Measurements from ENCODE around the gene CNTN4. TPM values are rescaled to one million over a fixed set of nuclear protein-coding genes. Genes with fewer than 3 reads are reported as not detected.

Gene CNTN4
- total RNA-seq, 6 experiments from 2014 or later, result 1.5 to 3.9 (median 1.7) TPM

DNA sequence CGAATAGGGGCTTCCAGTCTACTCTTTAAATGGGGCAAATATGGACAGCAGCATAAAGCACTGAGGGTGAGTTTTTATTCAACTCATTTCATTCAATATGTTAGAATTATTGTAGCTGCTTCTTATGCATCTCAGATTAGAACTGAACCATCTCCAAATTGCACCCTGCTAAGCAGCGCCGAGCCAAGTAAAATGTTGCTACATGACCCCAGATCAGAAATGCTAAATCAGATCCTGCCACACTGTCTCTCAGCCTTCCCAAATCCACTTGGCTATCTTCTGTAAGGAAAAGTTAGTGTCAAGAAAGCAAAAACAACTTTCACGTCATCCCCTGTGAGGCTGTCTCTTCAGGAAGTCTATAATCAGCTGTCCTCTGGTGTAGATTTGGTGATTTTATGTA lies 293.2 kb downstream of the CNTN4 start:
- Histone ChIP-seq H3K27me3 (no peaks in the 10 kb centered on the region), H3K4me3 (no peak overlapping the region), H3K4me1 (no peaks in the 10 kb centered on the region), H3K9me3 (no peaks in the 10 kb centered on the region), H3K36me3 (no peaks in the 10 kb centered on the region), H3K27ac (no peak overlapping the region)
- TF ChIP-seq POLR2A (IDR thresholded peaks at IDR 0.05), result no peak
- TF ChIP-seq, protein P1, sequence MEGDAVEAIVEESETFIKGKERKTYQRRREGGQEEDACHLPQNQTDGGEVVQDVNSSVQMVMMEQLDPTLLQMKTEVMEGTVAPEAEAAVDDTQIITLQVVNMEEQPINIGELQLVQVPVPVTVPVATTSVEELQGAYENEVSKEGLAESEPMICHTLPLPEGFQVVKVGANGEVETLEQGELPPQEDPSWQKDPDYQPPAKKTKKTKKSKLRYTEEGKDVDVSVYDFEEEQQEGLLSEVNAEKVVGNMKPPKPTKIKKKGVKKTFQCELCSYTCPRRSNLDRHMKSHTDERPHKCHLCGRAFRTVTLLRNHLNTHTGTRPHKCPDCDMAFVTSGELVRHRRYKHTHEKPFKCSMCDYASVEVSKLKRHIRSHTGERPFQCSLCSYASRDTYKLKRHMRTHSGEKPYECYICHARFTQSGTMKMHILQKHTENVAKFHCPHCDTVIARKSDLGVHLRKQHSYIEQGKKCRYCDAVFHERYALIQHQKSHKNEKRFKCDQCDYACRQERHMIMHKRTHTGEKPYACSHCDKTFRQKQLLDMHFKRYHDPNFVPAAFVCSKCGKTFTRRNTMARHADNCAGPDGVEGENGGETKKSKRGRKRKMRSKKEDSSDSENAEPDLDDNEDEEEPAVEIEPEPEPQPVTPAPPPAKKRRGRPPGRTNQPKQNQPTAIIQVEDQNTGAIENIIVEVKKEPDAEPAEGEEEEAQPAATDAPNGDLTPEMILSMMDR (IDR thresholded peaks at IDR 0.05), result no peak
- WGBS (ENCODE audit: insufficient coverage, low coverage, low lambda C conversion rate, missing lambda C conversion rate), result 40% methylated on average over 4 of the region's 4 CpGs
- intact Hi-C loops (cut with DNase I), result no loop called here
- no peak for ATAC-seq
- DNase-seq, result no peak

DNA sequence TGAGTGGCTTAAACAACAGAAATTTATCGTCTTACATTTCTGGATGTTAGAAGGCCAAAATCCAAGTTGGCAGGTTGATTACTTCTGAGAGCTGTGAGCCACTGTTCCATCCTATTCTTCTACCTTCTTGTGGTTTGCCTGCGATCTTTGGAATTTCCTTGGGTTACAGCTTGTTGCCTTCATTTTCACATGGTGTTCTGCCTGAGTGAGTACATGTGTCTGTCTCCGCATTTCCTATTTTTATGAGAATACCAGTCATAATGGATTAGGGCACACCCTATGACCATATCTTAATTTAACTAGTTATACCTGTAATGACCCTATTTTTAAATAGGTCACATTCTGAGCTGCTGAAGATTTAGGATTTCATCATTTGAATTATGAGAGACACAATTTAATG lies 294.3 kb downstream of the CNTN4 start:
- H3K27ac ChIP-seq, result no peak overlapping the region
- H3K27me3 ChIP-seq, result no peaks in the 10 kb centered on the region
- ATAC-seq, result no peak
- intact Hi-C loops (cut with DNase I), result no loop called here
- H3K4me1 ChIP-seq, result no peaks in the 10 kb centered on the region
- WGBS (ENCODE audit: insufficient coverage, low coverage, low lambda C conversion rate, missing lambda C conversion rate), result 49% methylated on average over 3 of the region's 3 CpGs
- no peaks in the 10 kb centered on the region for H3K9me3 ChIP-seq
- TF ChIP-seq, protein P1 (IDR thresholded peaks at IDR 0.05), result no peak
- TF ChIP-seq POLR2A (IDR thresholded peaks at IDR 0.05), result no peak
- no peaks in the 10 kb centered on the region for H3K36me3 ChIP-seq
- DNase-seq, result no peak
- no peak overlapping the region for H3K4me3 ChIP-seq

DNA sequence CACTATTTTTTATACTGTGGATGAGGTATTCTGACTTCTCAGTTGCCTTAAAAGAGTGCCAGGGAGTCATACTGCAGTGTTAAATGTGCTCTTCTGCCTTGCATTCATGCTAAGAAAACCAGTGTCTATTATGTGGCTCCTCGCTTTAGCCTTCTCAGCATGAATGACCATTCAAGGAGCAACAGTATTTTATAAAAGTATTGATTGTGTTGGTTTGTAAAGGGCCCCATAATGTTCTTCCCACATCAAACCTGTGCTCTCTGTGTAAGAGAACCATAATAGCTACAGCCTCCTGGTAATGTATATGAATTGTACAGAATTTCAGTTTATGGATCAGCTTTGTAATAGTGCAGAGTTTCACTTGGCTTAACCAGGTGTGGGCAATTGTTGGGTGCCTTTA lies 316.4 kb downstream of the CNTN4 start:
- ATAC-seq (no peak), DNase-seq (no peak)
- Histone ChIP-seq H3K4me3 (no peak overlapping the region), H3K27ac (no peak overlapping the region), H3K36me3 (no peaks in the 10 kb centered on the region), H3K27me3 (no peaks in the 10 kb centered on the region), H3K9me3 (no peaks in the 10 kb centered on the region), H3K4me1 (no peaks in the 10 kb centered on the region)
- TF ChIP-seq POLR2A (IDR thresholded peaks at IDR 0.05), result no peak
- TF ChIP-seq, protein P1 (IDR thresholded peaks at IDR 0.05), result no peak
- intact Hi-C loops (cut with DNase I), result no loop called here
- WGBS (ENCODE audit: insufficient coverage, low coverage, low lambda C conversion rate, missing lambda C conversion rate), result 63% methylated on average over 1 of the region's 1 CpG

DNA sequence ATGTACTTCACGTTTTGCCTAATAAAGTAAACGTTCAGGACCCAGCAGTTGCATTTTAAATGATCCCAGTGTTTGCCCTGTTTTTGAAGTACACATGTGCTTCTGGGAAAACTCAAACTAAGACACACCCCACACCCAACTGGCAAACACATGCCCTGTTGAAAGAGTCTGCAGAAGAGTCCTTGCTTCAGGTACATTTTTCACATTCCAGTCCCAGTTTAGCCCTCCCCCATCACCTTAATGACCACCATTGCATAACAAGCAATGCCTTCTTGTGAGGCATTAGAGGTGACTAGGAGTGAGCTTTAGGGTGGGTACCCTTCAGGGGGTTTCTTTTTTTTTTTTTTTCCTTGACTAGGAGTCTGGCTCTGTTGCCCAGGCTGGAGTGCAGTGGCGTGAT lies 322.3 kb downstream of the CNTN4 start:
- ATAC-seq, result no peak
- DNase-seq, result no peak
- Histone ChIP-seq H3K27me3 (no peaks in the 10 kb centered on the region), H3K4me3 (no peak overlapping the region), H3K36me3 (no peaks in the 10 kb centered on the region), H3K27ac (no peak overlapping the region), H3K4me1 (no peaks in the 10 kb centered on the region), H3K9me3 (no peaks in the 10 kb centered on the region)
- TF ChIP-seq, protein P1 (IDR thresholded peaks at IDR 0.05), result no peak
- TF ChIP-seq POLR2A (IDR thresholded peaks at IDR 0.05), result no peak
- WGBS (ENCODE audit: insufficient coverage, low coverage, low lambda C conversion rate, missing lambda C conversion rate), result 48% methylated on average over 3 of the region's 3 CpGs
- intact Hi-C loops (cut with DNase I), result no loop called here

DNA sequence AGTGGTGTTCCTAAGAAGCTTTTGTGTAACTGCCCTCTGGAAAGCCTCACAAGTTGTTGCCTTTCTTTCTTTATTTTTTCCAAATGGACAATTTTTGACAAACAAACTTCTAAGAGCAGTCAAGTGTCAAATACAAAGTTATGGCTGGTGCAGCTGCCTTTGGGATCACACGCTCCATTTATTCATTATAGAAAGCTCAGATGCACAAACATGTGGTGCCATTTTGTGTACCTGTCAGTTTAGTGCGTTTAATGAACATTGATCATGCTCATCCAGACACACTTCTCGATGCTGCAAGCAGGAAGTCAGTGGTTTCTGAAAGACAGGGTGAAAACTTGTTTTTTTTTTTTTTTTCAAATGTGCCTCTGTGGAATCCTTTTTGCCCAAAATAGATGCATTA lies 324.5 kb downstream of the CNTN4 start:
- ATAC-seq (no peak), DNase-seq (no peak)
- no peaks in the 10 kb centered on the region for H3K4me1 ChIP-seq
- H3K27ac ChIP-seq, result no peak overlapping the region
- no peak overlapping the region for H3K4me3 ChIP-seq
- H3K36me3 ChIP-seq, result no peaks in the 10 kb centered on the region
- intact Hi-C loops (cut with DNase I), result no loop called here
- TF ChIP-seq, protein P1 (IDR thresholded peaks at IDR 0.05), result no peak
- no peak for TF ChIP-seq POLR2A (IDR thresholded peaks at IDR 0.05)
- no peaks in the 10 kb centered on the region for H3K27me3 ChIP-seq
- no peaks in the 10 kb centered on the region for H3K9me3 ChIP-seq
- 48% methylated on average over 3 of the region's 3 CpGs for WGBS (ENCODE audit: insufficient coverage, low coverage, low lambda C conversion rate, missing lambda C conversion rate)

Data from right lobe of liver (tissue), 6 donors.